KMS-11 (cell line): ENCODE data around the gene MSI2.

Experiments
- H2AFZ ChIP-seq: fragments of 200-600 bp; sonication (generic); 2 replicates; pipeline ENCODE4 v1.6.1; 2016; ENCODE audit warnings: antibody characterized with exemption, mixed run types, low read depth
- H3K27ac ChIP-seq: fragments of 200-600 bp; sonication (generic); 2 replicates; pipeline ENCODE4 v1.6.1; 2016; ENCODE audit warnings: mild to moderate bottlenecking, mixed run types
- H3K27me3 ChIP-seq: fragments of 200-600 bp; sonication (generic); 2 replicates; pipeline ENCODE4 v1.6.1; 2017; ENCODE audit warnings: mild to moderate bottlenecking, low read depth, mixed run types, moderate library complexity; ENCODE audit not compliant: insufficient read depth
- H3K36me3 ChIP-seq: fragments of 200-600 bp; sonication (generic); 2 replicates; pipeline ENCODE4 v1.6.1; 2017; ENCODE audit warnings: mild to moderate bottlenecking, mixed run types; ENCODE audit not compliant: insufficient read depth
- H3K4me1 ChIP-seq: fragments of 200-600 bp; sonication (generic); 2 replicates; pipeline ENCODE4 v1.6.1; 2016; ENCODE audit warnings: mild to moderate bottlenecking, low read depth, mixed run types; ENCODE audit not compliant: poor library complexity, severe bottlenecking
- H3K4me2 ChIP-seq: fragments of 200-600 bp; sonication (generic); 2 replicates; pipeline ENCODE4 v1.7.0; 2016; ENCODE audit warnings: mild to moderate bottlenecking, mixed run types
- H3K4me3 ChIP-seq: fragments of 200-600 bp; sonication (generic); IDR thresholded peaks from 2 replicates; pipeline ENCODE4 v1.6.1; 2017; ENCODE audit warnings: low read depth, low read length, mixed read lengths; ENCODE audit not compliant: insufficient read depth
- H3K79me2 ChIP-seq: fragments of 200-600 bp; sonication (generic); 2 replicates; pipeline ENCODE4 v1.6.1; 2016; ENCODE audit warnings: low read depth, mixed run types; ENCODE audit not compliant: insufficient read depth
- H3K9ac ChIP-seq: fragments of 200-600 bp; sonication (generic); 2 replicates; pipeline ENCODE4 v1.6.1; 2016; ENCODE audit warnings: mild to moderate bottlenecking, mixed run types
- H4K20me1 ChIP-seq: fragments of 200-600 bp; sonication (generic); 2 replicates; pipeline ENCODE4 v1.6.1; 2016; ENCODE audit warnings: mild to moderate bottlenecking, mixed run types; ENCODE audit not compliant: insufficient read depth
- TF ChIP-seq, protein P1 (sequence below): fragments of 200-600 bp; sonication (generic); conservative IDR thresholded peaks from 2 replicates; pipeline ENCODE4 v1.6.1; 2017; ENCODE audit warnings: low read depth, mild to moderate bottlenecking, antibody characterized with exemption, low read length, moderate library complexity, mixed read lengths

The MSI2 gene

GRCh38 chr17:57572062-57572461, 315.7 kb downstream of the MSI2 start:
- H3K4me2 ChIP-seq: no peak overlapping the region
- H4K20me1 ChIP-seq: no peaks in the 10 kb centered on the region
- TF ChIP-seq, protein P1, sequence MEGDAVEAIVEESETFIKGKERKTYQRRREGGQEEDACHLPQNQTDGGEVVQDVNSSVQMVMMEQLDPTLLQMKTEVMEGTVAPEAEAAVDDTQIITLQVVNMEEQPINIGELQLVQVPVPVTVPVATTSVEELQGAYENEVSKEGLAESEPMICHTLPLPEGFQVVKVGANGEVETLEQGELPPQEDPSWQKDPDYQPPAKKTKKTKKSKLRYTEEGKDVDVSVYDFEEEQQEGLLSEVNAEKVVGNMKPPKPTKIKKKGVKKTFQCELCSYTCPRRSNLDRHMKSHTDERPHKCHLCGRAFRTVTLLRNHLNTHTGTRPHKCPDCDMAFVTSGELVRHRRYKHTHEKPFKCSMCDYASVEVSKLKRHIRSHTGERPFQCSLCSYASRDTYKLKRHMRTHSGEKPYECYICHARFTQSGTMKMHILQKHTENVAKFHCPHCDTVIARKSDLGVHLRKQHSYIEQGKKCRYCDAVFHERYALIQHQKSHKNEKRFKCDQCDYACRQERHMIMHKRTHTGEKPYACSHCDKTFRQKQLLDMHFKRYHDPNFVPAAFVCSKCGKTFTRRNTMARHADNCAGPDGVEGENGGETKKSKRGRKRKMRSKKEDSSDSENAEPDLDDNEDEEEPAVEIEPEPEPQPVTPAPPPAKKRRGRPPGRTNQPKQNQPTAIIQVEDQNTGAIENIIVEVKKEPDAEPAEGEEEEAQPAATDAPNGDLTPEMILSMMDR: no peak
- H3K4me1 ChIP-seq: no peaks in the 10 kb centered on the region
- no peaks in the 10 kb centered on the region for H3K36me3 ChIP-seq
- H3K9ac ChIP-seq: no peak overlapping the region
- H3K79me2 ChIP-seq: peaks cover 4% of the 10 kb centered on the region; the same call in 1 of the 2 replicates
- no peak overlapping the region for H3K27ac ChIP-seq
- H2AFZ ChIP-seq: no peak overlapping the region
- no peak overlapping the region for H3K4me3 ChIP-seq
- H3K27me3 ChIP-seq: no peaks in the 10 kb centered on the region

GRCh38 chr17:57572600-57572999, 316.3 kb downstream of the MSI2 start:
- Histone ChIP-seq H3K36me3 (no peaks in the 10 kb centered on the region), H3K27ac (no peak overlapping the region), H3K9ac (no peak overlapping the region), H3K27me3 (no peaks in the 10 kb centered on the region), H2AFZ (no peak overlapping the region), H3K79me2 (peaks cover 4% of the 10 kb centered on the region; the same call in 1 of the 2 replicates), H4K20me1 (no peaks in the 10 kb centered on the region), H3K4me1 (no peaks in the 10 kb centered on the region), H3K4me3 (no peak overlapping the region), H3K4me2 (no peak overlapping the region)
- TF ChIP-seq, protein P1: no peak

GRCh38 chr17:57574040-57574513, 317.8 kb downstream of the MSI2 start:
- Histone ChIP-seq H3K27me3 (no peaks in the 10 kb centered on the region), H3K4me3 (no peak overlapping the region), H3K4me2 (no peak overlapping the region), H2AFZ (no peak overlapping the region), H4K20me1 (no peaks in the 10 kb centered on the region), H3K9ac (no peak overlapping the region), H3K27ac (no peak overlapping the region), H3K4me1 (peaks cover 10% of the 10 kb centered on the region), H3K36me3 (no peaks in the 10 kb centered on the region), H3K79me2 (peaks cover 4% of the 10 kb centered on the region; the same call in 1 of the 2 replicates)
- TF ChIP-seq, protein P1: no peak

- Histone ChIP-seq H3K4me1 (peaks cover 10% of the 10 kb centered on the region), H3K4me2 (no peak overlapping the region), H3K27ac (no peak overlapping the region), H3K27me3 (no peaks in the 10 kb centered on the region), H3K36me3 (no peaks in the 10 kb centered on the region), H3K4me3 (no peak overlapping the region), H4K20me1 (no peaks in the 10 kb centered on the region), H3K79me2 (no peaks in the 10 kb centered on the region; the same call in 1 of the 2 replicates), H2AFZ (no peak overlapping the region), H3K9ac (no peak overlapping the region)
- TF ChIP-seq, protein P1: no peak
Measured at GRCh38 chr17:57576744-57577143, 320.4 kb downstream of the MSI2 start.
